GM18867 (cell line): Measurements from ENCODE around the gene SUCNR1.
"Not testable (repeated sequence)": the region's sequence is repeated elsewhere in the genome, so short reads cannot be mapped to it uniquely, and the experiment has no call there.

Experiments used
- ATAC-seq: cut with Tn5 transposase; IDR thresholded peaks from one replicate; pipeline ENCODE4 v1.9.1; 2021; ENCODE audit warnings: mild to moderate bottlenecking, moderate library complexity; ENCODE audit not compliant: unreplicated experiment

The SUCNR1 gene

GRCh38 chr3:151900460-151900859 lies 27.0 kb downstream of the SUCNR1 start:
- no peak for ATAC-seq

DNA sequence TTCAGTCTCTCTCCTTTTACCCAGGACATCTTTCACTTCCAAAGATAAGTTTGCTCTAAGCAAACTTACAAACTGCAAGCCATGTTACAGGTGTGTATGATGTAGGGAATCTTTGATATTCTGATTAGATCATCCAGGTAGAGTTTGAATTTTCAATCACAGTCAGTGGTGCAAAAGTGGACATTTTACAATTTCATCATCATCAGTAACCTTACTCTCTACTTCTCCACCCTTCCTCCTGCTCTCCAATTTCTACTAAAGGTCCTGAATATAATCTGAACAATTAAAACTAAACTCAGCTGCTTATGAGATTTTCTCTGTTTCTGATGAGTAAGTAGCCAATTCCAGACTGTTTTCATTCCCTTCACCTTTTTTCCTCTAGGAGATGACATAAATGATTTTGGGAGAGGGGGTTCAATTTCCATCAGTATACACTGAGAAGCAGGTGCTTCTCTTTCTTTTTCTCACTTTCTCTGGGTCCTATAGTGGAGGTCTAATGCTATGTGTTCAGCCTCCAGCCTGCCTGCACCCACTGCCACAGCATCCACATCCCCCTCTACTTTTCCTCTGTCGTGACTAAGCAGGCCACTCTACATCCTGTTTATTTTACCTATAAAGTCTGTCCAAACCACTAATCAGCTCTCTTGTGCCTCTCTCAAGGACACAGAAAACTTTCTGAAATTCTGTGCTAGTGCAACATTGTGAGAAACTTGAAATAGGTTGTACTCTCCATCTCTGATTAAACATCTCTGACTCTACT lies 27.6 kb downstream of the SUCNR1 start:
- ATAC-seq: no peak

- no peak for ATAC-seq
Observed at GRCh38 chr3:151901644-151902285, 28.3 kb downstream of the SUCNR1 start.

DNA sequence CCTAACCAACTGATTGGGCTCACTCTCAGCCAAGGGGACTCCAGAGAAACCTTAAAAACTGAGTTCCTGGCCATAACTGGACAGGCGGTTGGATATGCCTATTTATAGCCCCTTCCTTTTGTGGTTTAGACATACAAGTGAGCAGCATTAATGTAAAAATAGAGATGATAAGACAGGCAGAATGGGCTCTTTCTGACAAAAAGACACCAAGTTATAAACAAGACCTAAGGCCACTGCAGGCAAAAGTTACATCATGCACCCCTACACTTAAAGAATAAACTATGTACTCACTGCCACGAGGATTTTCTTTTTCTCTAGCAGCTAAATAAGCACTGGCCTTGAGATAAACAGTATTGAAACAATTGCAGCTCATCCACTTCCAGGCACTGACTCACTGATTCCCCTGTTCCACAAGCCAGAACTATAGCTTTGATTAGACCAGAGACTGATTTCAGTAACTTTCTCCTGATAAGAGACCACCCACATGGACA lies 30.1 kb downstream of the SUCNR1 start:
- no peak for ATAC-seq

- ATAC-seq: no peak
Observed at GRCh38 chr3:151905647-151906046, 32.2 kb downstream of the SUCNR1 start.

DNA sequence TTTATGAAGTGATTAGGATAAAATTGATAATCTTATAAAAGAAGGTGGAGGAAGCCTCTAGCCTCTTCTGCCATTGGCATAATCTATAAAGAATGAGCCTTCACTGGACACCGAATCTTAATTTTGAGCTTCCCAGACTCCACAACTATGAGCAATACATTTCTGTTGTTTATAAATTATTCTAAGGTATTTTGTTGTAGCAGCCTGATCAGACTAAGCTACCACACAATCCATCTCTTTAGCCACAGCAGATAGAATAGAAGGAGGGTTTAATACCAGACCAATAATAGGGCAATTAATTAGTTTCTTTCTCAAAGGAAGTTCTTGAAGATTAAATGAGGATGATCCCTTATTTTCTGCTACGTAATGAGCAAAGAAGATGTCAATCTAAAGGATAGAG lies 33.3 kb downstream of the SUCNR1 start:
- no peak for ATAC-seq

- no peak for ATAC-seq
Observed at GRCh38 chr3:151908399-151908798, 35.0 kb downstream of the SUCNR1 start.

GRCh38 chr3:151909681-151910405 lies 36.4 kb downstream of the SUCNR1 start:
- ATAC-seq: no peak

DNA sequence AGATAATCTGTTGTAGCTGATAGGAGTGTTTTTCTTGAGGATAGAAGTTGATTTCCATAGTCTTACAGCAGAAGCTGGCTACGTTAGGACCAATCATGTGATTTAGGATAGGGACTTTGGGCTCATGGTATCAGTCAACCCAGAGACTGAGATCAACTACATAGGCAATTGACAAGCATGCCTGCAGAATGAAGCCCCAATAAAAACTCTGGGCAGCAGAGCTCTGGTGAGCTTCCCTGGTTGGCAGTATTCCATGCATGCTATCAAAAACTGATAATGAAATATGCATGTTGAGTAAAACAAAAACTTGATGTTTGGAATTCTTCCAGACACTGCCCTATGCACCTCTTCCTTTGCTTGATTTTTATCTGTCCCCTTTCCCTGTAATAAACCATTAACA lies 38.0 kb downstream of the SUCNR1 start:
- ATAC-seq: no peak

- ATAC-seq: no peak
Observed at GRCh38 chr3:151912028-151912427, 38.6 kb downstream of the SUCNR1 start.

DNA sequence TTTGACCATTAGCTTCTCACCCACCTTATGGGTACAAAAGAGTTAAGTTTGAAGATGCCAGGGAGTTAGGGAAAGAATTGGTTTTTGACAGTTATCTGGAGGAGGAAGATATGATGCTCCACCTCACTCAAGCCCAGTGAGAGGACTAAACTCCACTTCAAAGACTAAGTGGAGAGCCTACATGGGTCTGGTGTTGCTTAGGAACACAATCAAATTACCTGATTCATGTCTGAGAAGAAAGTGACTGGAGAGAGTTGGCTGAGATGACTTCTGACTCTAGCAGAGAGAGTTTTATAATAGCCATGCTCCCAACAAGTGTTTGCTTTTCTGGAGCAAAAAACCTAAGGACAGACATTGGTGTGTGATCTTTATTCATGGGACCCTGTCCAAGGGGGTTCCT lies 43.3 kb downstream of the SUCNR1 start:
- no peak for ATAC-seq

GRCh38 chr3:151918253-151919029 lies 45.0 kb downstream of the SUCNR1 start:
- ATAC-seq: peak; percentile 62

- ATAC-seq: no peak
Observed at GRCh38 chr3:151919030-151919328, 45.5 kb downstream of the SUCNR1 start.

GRCh38 chr3:151919446-151919845 lies 46.0 kb downstream of the SUCNR1 start:
- no peak for ATAC-seq

GRCh38 chr3:151923901-151924300 lies 50.5 kb downstream of the SUCNR1 start:
- no peak for ATAC-seq

DNA sequence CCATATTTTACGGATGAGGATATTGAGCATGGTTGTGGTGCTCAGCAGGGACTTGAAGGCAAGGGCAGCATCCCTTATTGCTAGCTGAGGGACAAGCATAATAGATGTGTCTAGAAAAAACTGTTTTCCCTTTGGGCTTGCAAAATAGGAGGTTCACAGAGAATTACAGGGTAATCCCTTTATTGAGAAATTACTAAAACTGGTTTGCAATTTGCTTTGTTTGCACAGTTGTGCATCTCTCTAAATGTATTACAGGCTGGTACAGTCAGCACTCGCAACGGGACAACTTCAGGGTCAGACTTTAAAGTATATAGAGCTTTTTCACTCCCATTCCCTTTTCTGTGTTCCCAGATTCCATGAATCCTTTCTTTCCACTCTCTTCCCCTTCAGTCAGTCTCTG lies 51.3 kb downstream of the SUCNR1 start:
- no peak for ATAC-seq

DNA sequence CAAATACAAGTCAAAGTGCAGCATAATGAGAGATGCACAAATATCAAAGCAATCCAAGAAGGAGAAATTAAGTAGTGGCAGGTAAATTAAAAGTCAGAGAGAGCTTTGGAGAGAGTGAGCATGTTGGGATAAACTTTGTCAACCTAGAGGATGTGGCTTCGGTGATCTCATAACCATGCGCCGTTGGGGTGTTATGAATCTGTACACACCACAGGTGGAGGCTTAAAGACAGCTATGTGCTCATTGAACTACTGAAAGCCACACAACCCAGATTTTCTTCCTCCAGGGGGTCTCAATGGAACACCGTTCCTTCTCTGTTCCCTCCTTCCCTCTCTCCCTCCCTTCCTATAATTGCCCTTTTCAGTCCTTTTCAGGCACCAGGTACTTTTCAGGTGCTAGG lies 52.0 kb downstream of the SUCNR1 start:
- no peak for ATAC-seq

DNA sequence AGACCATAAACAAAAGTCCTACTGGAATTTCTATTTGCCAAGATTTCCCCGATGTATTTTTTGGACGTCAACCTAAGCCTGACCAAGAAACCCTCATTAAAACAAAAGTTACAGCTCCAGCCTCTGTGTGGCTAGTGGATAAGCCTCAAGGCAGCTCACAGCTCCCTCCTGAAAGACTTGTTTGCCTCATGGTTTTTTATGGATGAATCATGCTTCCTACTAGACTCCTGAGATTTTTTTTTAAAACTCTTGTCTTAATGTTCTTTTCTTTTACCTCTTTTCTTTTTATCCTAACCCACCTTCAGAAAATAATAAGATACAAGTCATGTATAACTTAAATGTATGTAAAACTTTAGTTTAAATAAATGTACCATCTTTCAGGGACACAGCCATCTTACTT lies 52.4 kb downstream of the SUCNR1 start:
- no peak for ATAC-seq

DNA sequence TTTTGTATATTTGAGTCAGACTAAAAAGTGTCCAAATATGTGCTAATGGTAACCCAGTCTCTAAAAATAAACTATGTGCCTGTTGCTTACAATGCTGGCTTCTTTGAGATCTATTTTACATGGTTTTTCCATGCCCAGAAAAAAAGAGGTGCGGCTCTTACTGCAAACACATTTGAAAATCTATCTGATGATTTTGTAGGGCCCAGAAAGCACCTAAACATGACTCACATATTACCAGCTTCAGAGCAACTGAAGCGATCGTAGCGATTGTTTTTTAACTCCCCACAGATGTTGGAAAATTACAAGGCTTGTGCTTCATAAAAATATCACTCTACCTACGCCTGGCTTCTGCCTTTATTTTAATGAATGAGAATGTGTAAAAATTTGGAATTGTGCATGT lies 53.5 kb downstream of the SUCNR1 start:
- no peak for ATAC-seq

GRCh38 chr3:151927915-151928525 lies 54.6 kb downstream of the SUCNR1 start:
- ATAC-seq: not testable (repeated sequence)

- no peak for ATAC-seq
Observed at GRCh38 chr3:151931171-151931570, 57.7 kb downstream of the SUCNR1 start.
